WTC11 (cell line): ENCODE data around the gene ZCWPW2. TPM values are rescaled to one million over a fixed set of nuclear protein-coding genes. Genes with fewer than 3 reads are reported as not detected.

ENCODE experiments used
- ATF1 ChIP-seq: sonication (generic); formaldehyde crosslinking; IDR thresholded peaks from 2 replicates; pipeline ENCODE4 v1.8.1; 2023; ENCODE audit warnings: mild to moderate bottlenecking, moderate library complexity, missing genetic modification reagents
- CREB1 ChIP-seq: sonication (generic); formaldehyde crosslinking; IDR thresholded peaks from 2 replicates; pipeline ENCODE4 v1.8.0; 2023; ENCODE audit warnings: mild to moderate bottlenecking, missing genetic modification reagents
- CREM ChIP-seq: sonication (generic); formaldehyde crosslinking; IDR thresholded peaks from 2 replicates; pipeline ENCODE4 v1.8.1; 2022; ENCODE audit warnings: mild to moderate bottlenecking, missing genetic modification reagents, moderate library complexity
- FOXJ3 ChIP-seq: sonication (generic); formaldehyde crosslinking; IDR thresholded peaks from 2 replicates; pipeline ENCODE4 v1.9.0; 2021; ENCODE audit warnings: missing genetic modification reagents, mild to moderate bottlenecking, borderline replicate concordance
- JAZF1 ChIP-seq: fragments of 250-450 bp; sonication (Bioruptor Pico); IDR thresholded peaks from 2 replicates; pipeline ENCODE4 v1.9.0; 2021; ENCODE audit warnings: moderate library complexity, mild to moderate bottlenecking, inconsistent platforms
- MXD4 ChIP-seq: fragments of 250-450 bp; sonication (Bioruptor Pico); IDR thresholded peaks from 2 replicates; pipeline ENCODE4 v1.8.0; 2021; ENCODE audit warnings: mild to moderate bottlenecking, moderate library complexity, borderline replicate concordance
- NR3C1 ChIP-seq: sonication (generic); formaldehyde crosslinking; conservative IDR thresholded peaks from 2 replicates; pipeline ENCODE4 v1.8.1; 2023; ENCODE audit warnings: low read depth, mild to moderate bottlenecking, missing genetic modification reagents
- SMAD3 ChIP-seq: sonication (generic); formaldehyde crosslinking; IDR thresholded peaks from 2 replicates; pipeline ENCODE4 v1.8.0; 2022; ENCODE audit warnings: missing genetic modification reagents, mild to moderate bottlenecking, borderline replicate concordance
- SP1 ChIP-seq: sonication (generic); formaldehyde crosslinking; conservative IDR thresholded peaks from 2 replicates; pipeline ENCODE4 v1.8.1; 2022; ENCODE audit warnings: missing genetic modification reagents
- ZBTB21 ChIP-seq: sonication (generic); formaldehyde crosslinking; IDR thresholded peaks from 2 replicates; pipeline ENCODE4 v1.8.1; 2023; ENCODE audit warnings: mild to moderate bottlenecking, missing genetic modification reagents, borderline replicate concordance
- ZNF138 ChIP-seq: sonication (generic); formaldehyde crosslinking; conservative IDR thresholded peaks from 2 replicates; pipeline ENCODE4 v1.8.1; 2022; ENCODE audit warnings: mild to moderate bottlenecking, moderate library complexity, missing genetic modification reagents
- ZNF396 ChIP-seq: fragments of 250-450 bp; sonication (Bioruptor Pico); IDR thresholded peaks from 2 replicates; pipeline ENCODE4 v1.8.0; 2021; ENCODE audit warnings: mild to moderate bottlenecking, moderate library complexity, borderline replicate concordance
- ZNF671 ChIP-seq: fragments of 250-450 bp; sonication (Bioruptor Pico); IDR thresholded peaks from 2 replicates; pipeline ENCODE4 v1.8.0; 2021; ENCODE audit warnings: mild to moderate bottlenecking
- total RNA-seq: library from RNA; stranded (reverse); gene quantifications from 3 replicates; pipeline ENCODE4 v1.2.3, GENCODE V29; 2021
- TF ChIP-seq, protein P1 (sequence below): sonication (generic); formaldehyde crosslinking; IDR thresholded peaks from 2 replicates; pipeline ENCODE4 v1.8.0; 2022; ENCODE audit warnings: mild to moderate bottlenecking, missing genetic modification reagents
- TF ChIP-seq, protein P2 (sequence below): fragments of 250-450 bp; sonication (Bioruptor Pico); IDR thresholded peaks from 2 replicates; pipeline ENCODE4 v1.8.0; 2021; ENCODE audit warnings: mild to moderate bottlenecking
- TF ChIP-seq, protein P3 (sequence below): fragments of 200-600 bp; IDR thresholded peaks from 2 replicates; pipeline ENCODE4 v1.8.0; 2022; ENCODE audit warnings: antibody characterized with exemption
- TF ChIP-seq, protein P4 (sequence below): sonication (generic); formaldehyde crosslinking; IDR thresholded peaks from 2 replicates; pipeline ENCODE4 v1.8.1; 2023; ENCODE audit warnings: mild to moderate bottlenecking, missing genetic modification reagents
- TF ChIP-seq, protein P5 (sequence below): sonication (generic); formaldehyde crosslinking; conservative IDR thresholded peaks from 2 replicates; pipeline ENCODE4 v1.8.1; 2023; ENCODE audit warnings: mild to moderate bottlenecking, low read depth, missing genetic modification reagents, moderate library complexity
- TF ChIP-seq, protein P6 (sequence below): fragments of 250-450 bp; sonication (Bioruptor Pico); IDR thresholded peaks from 2 replicates; pipeline ENCODE4 v1.9.0; 2021; ENCODE audit warnings: mild to moderate bottlenecking
- TF ChIP-seq, protein P7 (sequence below): sonication (generic); formaldehyde crosslinking; IDR thresholded peaks from 2 replicates; pipeline ENCODE4 v1.8.0; 2023; ENCODE audit warnings: mild to moderate bottlenecking, missing genetic modification reagents
- TF ChIP-seq, protein P8 (sequence below): fragments of 250-450 bp; sonication (Bioruptor Pico); IDR thresholded peaks from 2 replicates; pipeline ENCODE4 v1.9.0; 2021; ENCODE audit warnings: mild to moderate bottlenecking

Gene ZCWPW2
- total RNA-seq, 1 experiment from 2014 or later = 0.22 TPM

DNA sequence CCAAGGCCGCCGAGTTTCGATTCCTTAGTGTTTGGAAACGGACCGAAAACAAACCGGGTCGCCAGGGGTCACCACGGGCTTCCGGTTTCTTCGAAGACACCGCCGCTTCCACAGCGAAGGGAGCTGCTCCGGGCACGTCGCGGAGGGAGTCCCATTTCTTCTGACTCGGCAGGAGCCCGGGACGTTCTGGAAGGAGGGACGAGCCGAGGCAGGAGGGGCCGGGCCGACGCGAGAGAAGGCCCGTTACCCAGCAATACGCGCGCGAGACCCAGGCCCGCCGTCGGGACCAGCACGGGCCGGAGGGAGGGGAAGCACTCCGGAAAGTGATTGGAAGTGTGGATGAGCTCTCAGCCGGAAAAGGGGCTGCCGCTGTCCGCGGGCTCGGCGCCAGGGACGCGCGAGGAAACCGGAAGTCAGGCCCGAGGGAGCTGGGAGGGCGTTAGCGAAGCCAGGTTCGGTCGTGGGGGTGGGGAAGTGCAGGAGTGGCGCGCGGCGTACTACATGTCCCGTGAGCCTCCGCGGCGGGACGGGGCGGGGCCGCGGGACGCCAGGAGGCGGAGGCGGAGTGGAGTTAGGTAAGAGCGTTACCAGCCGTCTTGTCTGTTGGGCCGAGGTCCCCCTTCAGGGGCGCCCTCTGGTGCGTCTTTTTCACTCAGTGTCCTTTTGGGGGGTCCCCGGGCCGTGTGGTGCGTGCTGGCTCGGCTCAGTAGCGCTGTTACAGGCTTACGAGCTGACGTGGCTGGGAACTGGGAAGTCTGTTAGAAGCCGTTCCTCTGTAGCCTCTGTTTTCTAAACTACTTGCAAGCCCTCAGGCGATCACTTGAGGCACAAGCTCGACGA, at the start of gene ZCWPW2, which contains the start of gene AZI2 (continued):
- TF ChIP-seq, protein P1, sequence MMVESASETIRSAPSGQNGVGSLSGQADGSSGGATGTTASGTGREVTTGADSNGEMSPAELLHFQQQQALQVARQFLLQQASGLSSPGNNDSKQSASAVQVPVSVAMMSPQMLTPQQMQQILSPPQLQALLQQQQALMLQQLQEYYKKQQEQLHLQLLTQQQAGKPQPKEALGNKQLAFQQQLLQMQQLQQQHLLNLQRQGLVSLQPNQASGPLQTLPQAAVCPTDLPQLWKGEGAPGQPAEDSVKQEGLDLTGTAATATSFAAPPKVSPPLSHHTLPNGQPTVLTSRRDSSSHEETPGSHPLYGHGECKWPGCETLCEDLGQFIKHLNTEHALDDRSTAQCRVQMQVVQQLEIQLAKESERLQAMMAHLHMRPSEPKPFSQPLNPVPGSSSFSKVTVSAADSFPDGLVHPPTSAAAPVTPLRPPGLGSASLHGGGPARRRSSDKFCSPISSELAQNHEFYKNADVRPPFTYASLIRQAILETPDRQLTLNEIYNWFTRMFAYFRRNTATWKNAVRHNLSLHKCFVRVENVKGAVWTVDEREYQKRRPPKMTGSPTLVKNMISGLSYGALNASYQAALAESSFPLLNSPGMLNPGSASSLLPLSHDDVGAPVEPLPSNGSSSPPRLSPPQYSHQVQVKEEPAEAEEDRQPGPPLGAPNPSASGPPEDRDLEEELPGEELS = peak; percentile 83; the same call in 1 of the 2 replicates
- TF ChIP-seq ZNF396 (CRISPR knock-in tag) = no peak
- TF ChIP-seq JAZF1 = no peak
- TF ChIP-seq ZNF671 (CRISPR knock-in tag) = no peak
- TF ChIP-seq FOXJ3 (CRISPR knock-in tag) = no peak
- peak; percentile 41; the same call in 1 of the 2 replicates for TF ChIP-seq SMAD3 (CRISPR knock-in tag)
- TF ChIP-seq, protein P2, sequence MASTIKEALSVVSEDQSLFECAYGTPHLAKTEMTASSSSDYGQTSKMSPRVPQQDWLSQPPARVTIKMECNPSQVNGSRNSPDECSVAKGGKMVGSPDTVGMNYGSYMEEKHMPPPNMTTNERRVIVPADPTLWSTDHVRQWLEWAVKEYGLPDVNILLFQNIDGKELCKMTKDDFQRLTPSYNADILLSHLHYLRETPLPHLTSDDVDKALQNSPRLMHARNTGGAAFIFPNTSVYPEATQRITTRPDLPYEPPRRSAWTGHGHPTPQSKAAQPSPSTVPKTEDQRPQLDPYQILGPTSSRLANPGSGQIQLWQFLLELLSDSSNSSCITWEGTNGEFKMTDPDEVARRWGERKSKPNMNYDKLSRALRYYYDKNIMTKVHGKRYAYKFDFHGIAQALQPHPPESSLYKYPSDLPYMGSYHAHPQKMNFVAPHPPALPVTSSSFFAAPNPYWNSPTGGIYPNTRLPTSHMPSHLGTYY = no peak
- no peak for TF ChIP-seq ZNF138
- no peak for TF ChIP-seq ATF1
- TF ChIP-seq MXD4 (CRISPR knock-in tag) = no peak
- TF ChIP-seq, protein P3, sequence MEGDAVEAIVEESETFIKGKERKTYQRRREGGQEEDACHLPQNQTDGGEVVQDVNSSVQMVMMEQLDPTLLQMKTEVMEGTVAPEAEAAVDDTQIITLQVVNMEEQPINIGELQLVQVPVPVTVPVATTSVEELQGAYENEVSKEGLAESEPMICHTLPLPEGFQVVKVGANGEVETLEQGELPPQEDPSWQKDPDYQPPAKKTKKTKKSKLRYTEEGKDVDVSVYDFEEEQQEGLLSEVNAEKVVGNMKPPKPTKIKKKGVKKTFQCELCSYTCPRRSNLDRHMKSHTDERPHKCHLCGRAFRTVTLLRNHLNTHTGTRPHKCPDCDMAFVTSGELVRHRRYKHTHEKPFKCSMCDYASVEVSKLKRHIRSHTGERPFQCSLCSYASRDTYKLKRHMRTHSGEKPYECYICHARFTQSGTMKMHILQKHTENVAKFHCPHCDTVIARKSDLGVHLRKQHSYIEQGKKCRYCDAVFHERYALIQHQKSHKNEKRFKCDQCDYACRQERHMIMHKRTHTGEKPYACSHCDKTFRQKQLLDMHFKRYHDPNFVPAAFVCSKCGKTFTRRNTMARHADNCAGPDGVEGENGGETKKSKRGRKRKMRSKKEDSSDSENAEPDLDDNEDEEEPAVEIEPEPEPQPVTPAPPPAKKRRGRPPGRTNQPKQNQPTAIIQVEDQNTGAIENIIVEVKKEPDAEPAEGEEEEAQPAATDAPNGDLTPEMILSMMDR = no peak
- no peak; the same call in 1 of the 2 replicates for TF ChIP-seq NR3C1
- TF ChIP-seq ZBTB21 (CRISPR knock-in tag) = no peak; the same call in 1 of the 2 replicates
- TF ChIP-seq, protein P4, sequence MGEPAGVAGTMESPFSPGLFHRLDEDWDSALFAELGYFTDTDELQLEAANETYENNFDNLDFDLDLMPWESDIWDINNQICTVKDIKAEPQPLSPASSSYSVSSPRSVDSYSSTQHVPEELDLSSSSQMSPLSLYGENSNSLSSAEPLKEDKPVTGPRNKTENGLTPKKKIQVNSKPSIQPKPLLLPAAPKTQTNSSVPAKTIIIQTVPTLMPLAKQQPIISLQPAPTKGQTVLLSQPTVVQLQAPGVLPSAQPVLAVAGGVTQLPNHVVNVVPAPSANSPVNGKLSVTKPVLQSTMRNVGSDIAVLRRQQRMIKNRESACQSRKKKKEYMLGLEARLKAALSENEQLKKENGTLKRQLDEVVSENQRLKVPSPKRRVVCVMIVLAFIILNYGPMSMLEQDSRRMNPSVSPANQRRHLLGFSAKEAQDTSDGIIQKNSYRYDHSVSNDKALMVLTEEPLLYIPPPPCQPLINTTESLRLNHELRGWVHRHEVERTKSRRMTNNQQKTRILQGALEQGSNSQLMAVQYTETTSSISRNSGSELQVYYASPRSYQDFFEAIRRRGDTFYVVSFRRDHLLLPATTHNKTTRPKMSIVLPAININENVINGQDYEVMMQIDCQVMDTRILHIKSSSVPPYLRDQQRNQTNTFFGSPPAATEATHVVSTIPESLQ = no peak
- TF ChIP-seq, protein P5, sequence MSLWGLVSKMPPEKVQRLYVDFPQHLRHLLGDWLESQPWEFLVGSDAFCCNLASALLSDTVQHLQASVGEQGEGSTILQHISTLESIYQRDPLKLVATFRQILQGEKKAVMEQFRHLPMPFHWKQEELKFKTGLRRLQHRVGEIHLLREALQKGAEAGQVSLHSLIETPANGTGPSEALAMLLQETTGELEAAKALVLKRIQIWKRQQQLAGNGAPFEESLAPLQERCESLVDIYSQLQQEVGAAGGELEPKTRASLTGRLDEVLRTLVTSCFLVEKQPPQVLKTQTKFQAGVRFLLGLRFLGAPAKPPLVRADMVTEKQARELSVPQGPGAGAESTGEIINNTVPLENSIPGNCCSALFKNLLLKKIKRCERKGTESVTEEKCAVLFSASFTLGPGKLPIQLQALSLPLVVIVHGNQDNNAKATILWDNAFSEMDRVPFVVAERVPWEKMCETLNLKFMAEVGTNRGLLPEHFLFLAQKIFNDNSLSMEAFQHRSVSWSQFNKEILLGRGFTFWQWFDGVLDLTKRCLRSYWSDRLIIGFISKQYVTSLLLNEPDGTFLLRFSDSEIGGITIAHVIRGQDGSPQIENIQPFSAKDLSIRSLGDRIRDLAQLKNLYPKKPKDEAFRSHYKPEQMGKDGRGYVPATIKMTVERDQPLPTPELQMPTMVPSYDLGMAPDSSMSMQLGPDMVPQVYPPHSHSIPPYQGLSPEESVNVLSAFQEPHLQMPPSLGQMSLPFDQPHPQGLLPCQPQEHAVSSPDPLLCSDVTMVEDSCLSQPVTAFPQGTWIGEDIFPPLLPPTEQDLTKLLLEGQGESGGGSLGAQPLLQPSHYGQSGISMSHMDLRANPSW (CRISPR knock-in tag) = no peak
- TF ChIP-seq, protein P6, sequence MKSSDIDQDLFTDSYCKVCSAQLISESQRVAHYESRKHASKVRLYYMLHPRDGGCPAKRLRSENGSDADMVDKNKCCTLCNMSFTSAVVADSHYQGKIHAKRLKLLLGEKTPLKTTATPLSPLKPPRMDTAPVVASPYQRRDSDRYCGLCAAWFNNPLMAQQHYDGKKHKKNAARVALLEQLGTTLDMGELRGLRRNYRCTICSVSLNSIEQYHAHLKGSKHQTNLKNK (CRISPR knock-in tag) = no peak
- TF ChIP-seq, protein P7, sequence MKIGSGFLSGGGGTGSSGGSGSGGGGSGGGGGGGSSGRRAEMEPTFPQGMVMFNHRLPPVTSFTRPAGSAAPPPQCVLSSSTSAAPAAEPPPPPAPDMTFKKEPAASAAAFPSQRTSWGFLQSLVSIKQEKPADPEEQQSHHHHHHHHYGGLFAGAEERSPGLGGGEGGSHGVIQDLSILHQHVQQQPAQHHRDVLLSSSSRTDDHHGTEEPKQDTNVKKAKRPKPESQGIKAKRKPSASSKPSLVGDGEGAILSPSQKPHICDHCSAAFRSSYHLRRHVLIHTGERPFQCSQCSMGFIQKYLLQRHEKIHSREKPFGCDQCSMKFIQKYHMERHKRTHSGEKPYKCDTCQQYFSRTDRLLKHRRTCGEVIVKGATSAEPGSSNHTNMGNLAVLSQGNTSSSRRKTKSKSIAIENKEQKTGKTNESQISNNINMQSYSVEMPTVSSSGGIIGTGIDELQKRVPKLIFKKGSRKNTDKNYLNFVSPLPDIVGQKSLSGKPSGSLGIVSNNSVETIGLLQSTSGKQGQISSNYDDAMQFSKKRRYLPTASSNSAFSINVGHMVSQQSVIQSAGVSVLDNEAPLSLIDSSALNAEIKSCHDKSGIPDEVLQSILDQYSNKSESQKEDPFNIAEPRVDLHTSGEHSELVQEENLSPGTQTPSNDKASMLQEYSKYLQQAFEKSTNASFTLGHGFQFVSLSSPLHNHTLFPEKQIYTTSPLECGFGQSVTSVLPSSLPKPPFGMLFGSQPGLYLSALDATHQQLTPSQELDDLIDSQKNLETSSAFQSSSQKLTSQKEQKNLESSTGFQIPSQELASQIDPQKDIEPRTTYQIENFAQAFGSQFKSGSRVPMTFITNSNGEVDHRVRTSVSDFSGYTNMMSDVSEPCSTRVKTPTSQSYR (CRISPR knock-in tag) = peak; percentile 72; the same call in 1 of the 2 replicates
- TF ChIP-seq, protein P8, sequence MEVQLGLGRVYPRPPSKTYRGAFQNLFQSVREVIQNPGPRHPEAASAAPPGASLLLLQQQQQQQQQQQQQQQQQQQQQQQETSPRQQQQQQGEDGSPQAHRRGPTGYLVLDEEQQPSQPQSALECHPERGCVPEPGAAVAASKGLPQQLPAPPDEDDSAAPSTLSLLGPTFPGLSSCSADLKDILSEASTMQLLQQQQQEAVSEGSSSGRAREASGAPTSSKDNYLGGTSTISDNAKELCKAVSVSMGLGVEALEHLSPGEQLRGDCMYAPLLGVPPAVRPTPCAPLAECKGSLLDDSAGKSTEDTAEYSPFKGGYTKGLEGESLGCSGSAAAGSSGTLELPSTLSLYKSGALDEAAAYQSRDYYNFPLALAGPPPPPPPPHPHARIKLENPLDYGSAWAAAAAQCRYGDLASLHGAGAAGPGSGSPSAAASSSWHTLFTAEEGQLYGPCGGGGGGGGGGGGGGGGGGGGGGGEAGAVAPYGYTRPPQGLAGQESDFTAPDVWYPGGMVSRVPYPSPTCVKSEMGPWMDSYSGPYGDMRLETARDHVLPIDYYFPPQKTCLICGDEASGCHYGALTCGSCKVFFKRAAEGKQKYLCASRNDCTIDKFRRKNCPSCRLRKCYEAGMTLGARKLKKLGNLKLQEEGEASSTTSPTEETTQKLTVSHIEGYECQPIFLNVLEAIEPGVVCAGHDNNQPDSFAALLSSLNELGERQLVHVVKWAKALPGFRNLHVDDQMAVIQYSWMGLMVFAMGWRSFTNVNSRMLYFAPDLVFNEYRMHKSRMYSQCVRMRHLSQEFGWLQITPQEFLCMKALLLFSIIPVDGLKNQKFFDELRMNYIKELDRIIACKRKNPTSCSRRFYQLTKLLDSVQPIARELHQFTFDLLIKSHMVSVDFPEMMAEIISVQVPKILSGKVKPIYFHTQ (CRISPR knock-in tag) = 0 out of 2 replicates have a peak, but pooled peaks have one; percentile 47
- TF ChIP-seq SP1 = peak; percentile 95
- TF ChIP-seq CREB1 (CRISPR knock-in tag) = no peak
- peak; percentile 83 for TF ChIP-seq CREM (CRISPR knock-in tag)
